ENCODE measurements around the gene IGFL1. TPM values are rescaled to one million over a fixed set of nuclear protein-coding genes. Genes with fewer than 3 reads are reported as not detected.
A peak's percentile ranks its signal among the peaks of the same experiment; 100 is the strongest.

Gene IGFL1
- total and polyA plus RNA-seq, 8 donors, result 0.50 to 0.88 TPM; not detected in 6

DNA sequence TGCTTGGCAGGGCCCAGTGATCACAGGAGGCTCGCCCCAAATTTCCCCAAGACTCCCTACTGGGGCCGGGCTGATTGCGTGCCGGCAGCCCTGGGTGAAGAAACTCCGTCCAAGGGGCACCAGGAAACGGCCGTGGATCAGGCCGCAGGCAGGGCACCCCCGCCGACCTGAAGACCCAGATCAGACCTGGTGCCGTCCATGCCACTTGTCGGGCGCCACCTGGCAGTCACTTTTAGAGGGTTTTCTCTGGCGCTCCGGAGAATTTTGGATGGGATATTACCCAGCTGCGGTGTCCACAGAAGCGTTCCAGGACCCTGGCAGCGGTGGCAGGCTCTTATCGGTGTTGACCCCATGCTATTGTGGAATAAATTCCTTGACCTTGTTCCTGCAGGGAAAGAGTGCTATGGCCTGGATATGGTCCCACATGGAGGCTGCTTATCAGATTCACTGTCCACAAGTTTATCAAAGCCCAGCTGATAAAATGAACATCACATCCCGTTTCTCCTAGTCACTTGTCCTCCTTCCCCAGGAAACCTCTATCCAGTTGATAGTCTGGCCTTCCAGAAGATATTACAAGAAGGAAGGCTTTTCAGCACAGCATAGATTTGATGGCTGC is 43.3 kb upstream of the IGFL1 start:
- TF ChIP-seq POLR2A (IDR thresholded peaks at IDR 0.05), result no peak
- no peak for TF ChIP-seq EP300 (IDR thresholded peaks at IDR 0.05)
- no peak for TF ChIP-seq POLR2AphosphoS5 (IDR thresholded peaks at IDR 0.05)
- TF ChIP-seq, protein P1, sequence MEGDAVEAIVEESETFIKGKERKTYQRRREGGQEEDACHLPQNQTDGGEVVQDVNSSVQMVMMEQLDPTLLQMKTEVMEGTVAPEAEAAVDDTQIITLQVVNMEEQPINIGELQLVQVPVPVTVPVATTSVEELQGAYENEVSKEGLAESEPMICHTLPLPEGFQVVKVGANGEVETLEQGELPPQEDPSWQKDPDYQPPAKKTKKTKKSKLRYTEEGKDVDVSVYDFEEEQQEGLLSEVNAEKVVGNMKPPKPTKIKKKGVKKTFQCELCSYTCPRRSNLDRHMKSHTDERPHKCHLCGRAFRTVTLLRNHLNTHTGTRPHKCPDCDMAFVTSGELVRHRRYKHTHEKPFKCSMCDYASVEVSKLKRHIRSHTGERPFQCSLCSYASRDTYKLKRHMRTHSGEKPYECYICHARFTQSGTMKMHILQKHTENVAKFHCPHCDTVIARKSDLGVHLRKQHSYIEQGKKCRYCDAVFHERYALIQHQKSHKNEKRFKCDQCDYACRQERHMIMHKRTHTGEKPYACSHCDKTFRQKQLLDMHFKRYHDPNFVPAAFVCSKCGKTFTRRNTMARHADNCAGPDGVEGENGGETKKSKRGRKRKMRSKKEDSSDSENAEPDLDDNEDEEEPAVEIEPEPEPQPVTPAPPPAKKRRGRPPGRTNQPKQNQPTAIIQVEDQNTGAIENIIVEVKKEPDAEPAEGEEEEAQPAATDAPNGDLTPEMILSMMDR (IDR thresholded peaks at IDR 0.05), result no peak
- Histone ChIP-seq H3K4me1 (no peaks in the 10 kb centered on the region), H3K9me3 (no peaks in the 10 kb centered on the region), H3K27me3 (peaks cover 11 to 50% (median 14%) of the 10 kb centered on the region in 3 donors), H3K4me3 (no peak overlapping the region), H3K27ac (no peak overlapping the region), H3K36me3 (no peaks in the 10 kb centered on the region)
- no peak for DNase-seq
- intact Hi-C loops (cut with DNase I; ENCODE audit: low total_unique reads), result no loop called here
- 50 to 79% (median 71%) methylated on average over 11 to 20 of the region's 20 CpGs for WGBS, 5 donors

GRCh38 chr19:46186717-46187101 is 42.8 kb upstream of the IGFL1 start:
- intact Hi-C loops (cut with DNase I; ENCODE audit: low total_unique reads), result no loop called here

DNA sequence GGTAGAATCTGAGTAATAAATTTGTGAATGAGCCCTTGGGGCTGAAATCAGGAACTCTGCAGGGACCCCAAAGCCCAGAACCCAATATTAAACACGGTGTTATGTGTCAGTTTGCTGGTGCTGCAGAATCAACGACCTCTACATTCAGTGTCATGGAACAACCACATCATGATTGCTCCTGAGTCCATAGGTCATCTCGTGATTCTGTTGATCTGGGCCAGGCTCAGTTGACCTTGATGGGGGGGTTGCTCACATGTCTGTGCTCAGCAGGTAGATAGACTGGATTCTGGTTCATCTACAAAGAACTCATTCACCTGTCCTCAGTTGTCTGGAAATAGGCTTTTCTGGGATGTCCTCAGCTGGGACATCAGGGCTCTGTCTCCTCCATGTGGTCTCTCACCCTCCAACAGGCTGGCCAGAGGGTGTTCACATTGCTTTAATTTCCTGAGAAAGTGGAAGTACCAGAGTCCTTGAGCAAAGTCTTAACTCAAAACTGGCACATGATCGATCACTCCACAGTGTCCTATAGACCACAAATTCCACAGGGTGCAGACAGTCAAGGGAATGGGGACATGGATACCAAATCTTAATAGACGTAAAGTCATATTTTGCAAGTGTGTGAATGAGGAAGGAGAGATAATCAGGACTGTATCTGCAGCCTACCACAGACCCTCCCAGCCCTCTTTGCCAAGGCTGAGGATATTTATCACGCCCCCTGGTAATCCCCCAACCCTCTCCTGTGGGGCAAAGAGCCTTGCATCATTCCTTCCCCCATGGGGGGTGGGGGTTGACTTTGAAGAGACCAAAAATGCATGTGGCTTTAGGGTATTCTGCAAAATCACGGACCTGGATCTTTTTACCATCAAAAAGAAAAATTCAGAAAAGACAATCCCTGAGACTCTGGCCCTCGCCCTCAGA is 39.3 kb upstream of the IGFL1 start:
- Histone ChIP-seq H3K4me1 (peaks cover 0 to 7% (median 0%) of the 10 kb centered on the region in 4 donors), H3K27ac (no peak overlapping the region), H3K36me3 (no peaks in the 10 kb centered on the region), H3K27me3 (peaks cover 11 to 58% (median 19%) of the 10 kb centered on the region in 3 donors), H3K4me3 (no peak overlapping the region), H3K9me3 (no peaks in the 10 kb centered on the region)
- peak in 1 of 2 donors; percentile 17 for DNase-seq
- 56 to 61% (median 59%) methylated on average over 8 of the region's 8 CpGs for WGBS, 5 donors
- TF ChIP-seq POLR2AphosphoS5 (IDR thresholded peaks at IDR 0.05) (no peak), EP300 (IDR thresholded peaks at IDR 0.05) (no peak), POLR2A (IDR thresholded peaks at IDR 0.05) (no peak)
- TF ChIP-seq, protein P1 (IDR thresholded peaks at IDR 0.05), result no peak
- intact Hi-C loops (cut with DNase I; ENCODE audit: low total_unique reads), result loop anchor here (5.0 kb wide), 1 partner anchor 108 kb away; no protein-coding TSS in a partner anchor

More at GRCh38 chr19:46186717-46187101, 42.8 kb upstream of the IGFL1 start:
- 23% methylated on average over 5 of the region's 5 CpGs for WGBS, 5 donors
- peaks cover 11 to 54% (median 14%) of the 10 kb centered on the region in 3 donors for H3K27me3 ChIP-seq
- no peaks in the 10 kb centered on the region for H3K36me3 ChIP-seq
- H3K4me3 ChIP-seq, result no peak overlapping the region
- TF ChIP-seq, protein P1 (IDR thresholded peaks at IDR 0.05), result no peak
- no peak overlapping the region for H3K27ac ChIP-seq
- H3K4me1 ChIP-seq, result no peaks in the 10 kb centered on the region
- DNase-seq, result no peak
- no peaks in the 10 kb centered on the region for H3K9me3 ChIP-seq

DNA sequence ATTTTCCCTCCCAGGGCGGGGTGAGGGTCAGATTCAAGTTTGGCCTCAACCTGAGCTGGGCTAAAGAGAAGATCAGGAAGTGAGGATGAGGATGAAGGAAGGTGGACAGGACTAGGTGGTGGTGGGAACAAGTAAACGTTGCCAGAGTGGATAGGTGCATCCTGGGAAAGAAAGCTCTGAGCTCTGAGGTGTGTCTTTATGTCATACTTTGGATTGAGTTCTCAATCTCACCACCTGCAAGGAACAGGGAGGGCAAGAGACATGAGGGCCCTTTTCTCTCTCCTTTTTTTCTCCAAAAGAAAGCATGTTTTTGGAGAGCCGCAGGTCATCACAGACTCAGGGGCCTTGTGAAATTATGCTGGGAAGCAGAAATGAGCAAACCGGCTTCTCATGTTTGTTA is 38.2 kb upstream of the IGFL1 start:
- H3K9me3 ChIP-seq, result no peaks in the 10 kb centered on the region
- no peak for DNase-seq
- TF ChIP-seq POLR2A (IDR thresholded peaks at IDR 0.05) (no peak), EP300 (IDR thresholded peaks at IDR 0.05) (no peak), POLR2AphosphoS5 (IDR thresholded peaks at IDR 0.05) (no peak)
- TF ChIP-seq, protein P1 (IDR thresholded peaks at IDR 0.05), result no peak
- 68 to 84% (median 77%) methylated on average over 4 of the region's 4 CpGs for WGBS, 5 donors
- H3K4me1 ChIP-seq, result peaks cover 0 to 7% (median 0%) of the 10 kb centered on the region in 4 donors
- peaks cover 11 to 62% (median 20%) of the 10 kb centered on the region in 3 donors for H3K27me3 ChIP-seq
- H3K4me3 ChIP-seq, result no peak overlapping the region
- intact Hi-C loops (cut with DNase I; ENCODE audit: low total_unique reads), result loop anchor here (5.0 kb wide), 1 partner anchor 109 kb away; no protein-coding TSS in a partner anchor
- no peaks in the 10 kb centered on the region for H3K36me3 ChIP-seq
- H3K27ac ChIP-seq, result no peak overlapping the region

Data from stomach (tissue), 9 donors.